Cardiac fibroblast (primary cell): ENCODE measurements around the gene ITPKA.
A peak's percentile ranks its signal among the peaks of the same experiment; 100 is the strongest.

Experiments
- DNase-seq, 2 donors: peaks; one replicate each; pipeline versions ENCODE4 v3.0.0 to v3.0.0-alpha.2; 2010; ENCODE audit warnings: low read depth in 2 of 2
- H3K4me3 ChIP-seq, 2 donors: replicated peaks in 1 of 2; 1 replicate in 1 of 2; 2 replicates in 1 of 2; pipeline ENCODE4 v1.5.1; 2011; ENCODE audit warnings: low read depth in 2 of 2, low read length in 2 of 2, mild to moderate bottlenecking in 2 of 2, moderate library complexity in 1 of 2
- TF ChIP-seq, protein P1 (sequence below): IDR thresholded peaks from one replicate; pipeline ENCODE4 v1.5.1; 2011; ENCODE audit warnings: low read depth, mild to moderate bottlenecking, low read length, inconsistent platforms

ITPKA gene

GRCh38 chr15:41490355-41490754 is 3.3 kb upstream of the ITPKA start:
- H3K4me3 ChIP-seq: no peak overlapping the region
- peak; percentile 85 to 98 for DNase-seq
- TF ChIP-seq, protein P1, sequence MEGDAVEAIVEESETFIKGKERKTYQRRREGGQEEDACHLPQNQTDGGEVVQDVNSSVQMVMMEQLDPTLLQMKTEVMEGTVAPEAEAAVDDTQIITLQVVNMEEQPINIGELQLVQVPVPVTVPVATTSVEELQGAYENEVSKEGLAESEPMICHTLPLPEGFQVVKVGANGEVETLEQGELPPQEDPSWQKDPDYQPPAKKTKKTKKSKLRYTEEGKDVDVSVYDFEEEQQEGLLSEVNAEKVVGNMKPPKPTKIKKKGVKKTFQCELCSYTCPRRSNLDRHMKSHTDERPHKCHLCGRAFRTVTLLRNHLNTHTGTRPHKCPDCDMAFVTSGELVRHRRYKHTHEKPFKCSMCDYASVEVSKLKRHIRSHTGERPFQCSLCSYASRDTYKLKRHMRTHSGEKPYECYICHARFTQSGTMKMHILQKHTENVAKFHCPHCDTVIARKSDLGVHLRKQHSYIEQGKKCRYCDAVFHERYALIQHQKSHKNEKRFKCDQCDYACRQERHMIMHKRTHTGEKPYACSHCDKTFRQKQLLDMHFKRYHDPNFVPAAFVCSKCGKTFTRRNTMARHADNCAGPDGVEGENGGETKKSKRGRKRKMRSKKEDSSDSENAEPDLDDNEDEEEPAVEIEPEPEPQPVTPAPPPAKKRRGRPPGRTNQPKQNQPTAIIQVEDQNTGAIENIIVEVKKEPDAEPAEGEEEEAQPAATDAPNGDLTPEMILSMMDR: no peak

- TF ChIP-seq, protein P1: no peak
- H3K4me3 ChIP-seq: no peak overlapping the region
- DNase-seq: no peak
These were observed 1.8 kb upstream of the ITPKA start for GRCh38 chr15:41491889-41492288.

- DNase-seq: no peak
- H3K4me3 ChIP-seq: peak overlapping the region; percentile 48 to 53
- TF ChIP-seq, protein P1: no peak
These were observed 973 bp upstream of the ITPKA start for GRCh38 chr15:41492597-41493204.

DNA sequence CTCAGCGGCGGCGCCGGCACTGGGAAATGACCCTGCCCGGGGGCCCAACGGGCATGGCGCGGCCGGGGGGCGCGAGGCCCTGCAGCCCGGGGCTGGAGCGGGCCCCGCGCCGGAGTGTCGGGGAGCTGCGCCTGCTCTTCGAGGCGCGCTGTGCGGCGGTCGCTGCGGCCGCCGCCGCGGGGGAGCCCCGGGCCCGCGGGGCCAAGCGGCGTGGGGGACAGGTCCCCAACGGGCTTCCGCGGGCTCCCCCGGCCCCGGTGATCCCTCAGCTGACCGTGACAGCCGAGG is 172 bp downstream of the ITPKA start:
- no peak for DNase-seq
- TF ChIP-seq, protein P1: no peak
- H3K4me3 ChIP-seq: peak overlapping the region; percentile 17 to 53

DNA sequence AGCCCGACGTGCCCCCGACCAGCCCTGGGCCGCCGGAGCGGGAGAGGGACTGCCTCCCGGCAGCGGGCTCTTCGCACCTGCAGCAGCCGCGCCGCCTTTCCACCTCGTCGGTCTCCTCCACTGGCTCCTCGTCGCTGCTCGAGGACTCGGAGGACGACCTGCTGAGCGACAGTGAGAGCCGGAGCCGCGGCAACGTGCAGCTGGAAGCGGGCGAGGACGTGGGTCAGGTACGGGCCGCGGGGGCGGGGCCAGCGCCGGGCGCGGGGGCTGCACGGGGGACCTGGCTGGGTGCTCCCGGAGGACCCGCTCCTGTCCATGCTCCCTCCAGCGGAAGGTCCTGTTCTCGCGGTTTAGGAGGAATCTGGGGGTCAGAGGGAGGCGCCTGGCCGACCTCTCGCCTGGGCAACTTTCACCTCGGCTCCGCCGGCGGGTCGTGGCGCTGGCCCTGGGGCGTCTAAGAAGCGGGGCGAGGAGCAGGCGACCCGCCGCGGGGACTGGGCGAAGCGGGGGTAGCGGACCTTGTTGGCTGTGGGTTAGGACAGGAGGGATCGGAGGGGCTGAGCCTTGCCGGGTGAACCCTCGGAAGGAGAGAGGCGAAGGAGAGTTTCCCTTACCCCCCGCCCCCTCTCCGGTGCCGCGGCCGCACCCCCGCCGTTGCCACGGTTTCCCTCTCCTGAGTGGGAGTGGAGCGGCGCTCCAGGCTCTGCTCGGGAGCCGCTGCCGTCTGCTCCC is 682 bp downstream of the ITPKA start:
- TF ChIP-seq, protein P1: no peak
- H3K4me3 ChIP-seq: peak overlapping the region; percentile 17 to 43
- DNase-seq: no peak

DNA sequence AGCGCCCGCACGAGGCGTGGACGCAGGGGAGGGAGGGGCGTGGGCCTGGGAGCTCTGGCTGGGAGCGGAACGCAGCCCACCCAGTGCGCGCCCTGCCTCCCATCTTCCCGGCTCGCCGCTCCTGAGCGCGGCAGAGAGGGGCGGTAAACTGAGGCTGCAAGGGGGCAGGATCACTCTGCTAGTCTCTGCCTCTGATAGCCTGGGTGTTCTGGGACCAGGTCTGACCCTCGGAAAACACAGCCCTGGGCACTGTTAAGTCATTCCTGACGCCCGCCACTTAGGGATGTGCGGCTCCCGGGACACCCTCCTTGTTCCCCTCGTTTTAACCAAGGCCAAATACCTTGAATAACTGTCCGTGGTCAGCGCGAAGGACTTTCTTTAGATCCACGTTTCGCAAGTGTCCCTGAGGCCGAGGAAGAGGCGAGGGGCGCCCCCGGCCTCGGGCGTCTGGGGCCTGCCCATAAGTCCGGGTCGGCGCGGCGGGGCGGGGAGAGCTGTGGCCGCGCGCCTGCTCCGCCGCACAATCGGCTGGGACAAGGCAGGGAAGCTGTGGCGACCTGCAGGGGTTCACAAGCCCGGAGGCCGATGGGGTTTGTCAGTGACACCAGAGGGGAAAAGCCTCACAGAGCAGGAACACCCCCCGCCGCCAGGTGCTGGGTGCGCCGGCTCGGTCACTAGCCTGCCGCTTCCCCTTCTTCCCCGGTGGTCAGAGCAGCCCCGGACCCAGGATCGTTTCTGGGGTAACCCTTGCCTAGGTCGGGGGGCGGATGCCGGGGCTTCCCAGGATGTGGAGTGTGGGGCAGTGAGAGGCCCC is 1.5 kb downstream of the ITPKA start:
- TF ChIP-seq, protein P1: no peak
- no peak for DNase-seq
- no peak overlapping the region for H3K4me3 ChIP-seq
